ENCODE measurements around the gene PEX11G.

DNA sequence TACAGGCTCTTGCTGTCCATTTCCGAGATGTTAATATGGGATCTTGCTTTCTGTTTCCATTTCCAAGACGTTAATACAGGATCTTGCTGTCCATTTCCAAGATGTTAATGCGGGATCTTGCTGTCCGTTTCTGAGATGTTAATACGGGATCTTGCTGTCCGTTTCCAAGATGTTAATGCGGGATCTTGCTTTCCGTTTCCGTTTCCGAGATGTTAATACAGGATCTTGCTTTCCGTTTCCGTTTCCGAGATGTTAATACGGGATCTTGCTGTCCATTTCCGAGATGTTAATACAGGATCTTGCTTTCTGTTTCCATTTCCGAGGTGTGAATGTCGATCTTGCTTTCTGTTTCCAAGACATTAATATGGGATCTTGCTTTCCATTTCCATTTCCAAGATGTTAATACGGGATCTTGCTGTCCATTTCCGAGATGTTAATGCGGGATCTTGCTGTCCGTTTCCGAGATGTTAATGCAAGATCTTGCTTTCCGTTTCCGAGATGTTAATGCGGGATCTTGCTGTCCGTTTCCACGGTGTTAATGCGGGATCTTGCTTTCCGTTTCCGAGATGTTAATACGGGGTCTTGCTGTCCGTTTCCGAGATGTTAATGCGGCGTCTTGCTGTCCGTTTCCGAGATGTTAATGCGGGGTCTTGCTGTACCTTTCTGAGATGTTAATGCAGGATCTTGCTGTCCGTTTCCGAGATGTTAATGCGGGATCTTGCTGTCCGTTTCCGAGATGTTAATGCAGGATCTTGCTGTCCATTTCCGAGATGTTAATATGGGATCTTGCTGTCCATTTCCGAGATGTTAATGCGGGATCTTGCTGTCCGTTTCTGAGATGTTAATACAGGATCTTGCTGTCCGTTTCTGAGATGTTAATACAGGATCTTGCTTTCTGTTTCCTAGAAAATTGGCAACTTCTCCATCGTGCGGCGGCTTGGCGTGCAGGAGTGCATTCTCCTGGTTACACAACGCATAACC lies 38.3 kb downstream of the PEX11G start:
- TF ChIP-seq GATA2 (IDR thresholded peaks at IDR 0.05; ENCODE audit: low read depth, low read length) (no peak), GATA3 (IDR thresholded peaks at IDR 0.05; ENCODE audit: low read depth, low read length) (no peak)

All from SH-SY5Y (cell line).